SK-N-SH treated with all-trans-retinoic acid at 6 μM for 48 hours (cell line): ENCODE results near the gene ADGRF3.
A peak's percentile ranks its signal among the peaks of the same experiment; 100 is the strongest.

Experiments
- ATAC-seq: fragments of 200-7000 bp; cut with Tn5 transposase; 3 replicates; pipeline ENCODE4 v1.9.1; 2020; ENCODE audit warnings: mild to moderate bottlenecking, moderate library complexity
- ARNTL ChIP-seq: fragments of 450-650 bp; formaldehyde crosslinking; IDR thresholded peaks from 2 replicates; pipeline ENCODE4 v1.5.0; 2020; ENCODE audit warnings: low read depth, mild to moderate bottlenecking, moderate library complexity, borderline replicate concordance
- BACH2 ChIP-seq: fragments of 250-450 bp; sonication (Bioruptor Pico); IDR thresholded peaks from 2 replicates; pipeline ENCODE4 v1.9.0; 2021; ENCODE audit warnings: mild to moderate bottlenecking, borderline replicate concordance
- CREB5 ChIP-seq: fragments of 250-450 bp; sonication (Bioruptor Pico); IDR thresholded peaks from 2 replicates; pipeline ENCODE4 v1.5.1; 2020; ENCODE audit warnings: low read depth, mild to moderate bottlenecking, moderate library complexity
- CSDC2 ChIP-seq: fragments of 250-450 bp; sonication (Bioruptor Pico); IDR thresholded peaks from 2 replicates; pipeline ENCODE4 v1.5.0; 2020; ENCODE audit warnings: mild to moderate bottlenecking, moderate library complexity
- CSRNP3 ChIP-seq: fragments of 250-450 bp; sonication (Bioruptor Pico); IDR thresholded peaks from 2 replicates; pipeline ENCODE4 v1.5.1; 2021; ENCODE audit warnings: mild to moderate bottlenecking, moderate library complexity
- ESRRG ChIP-seq: fragments of 250-450 bp; sonication (Bioruptor Pico); IDR thresholded peaks from 2 replicates; pipeline ENCODE4 v1.6.1; 2021; ENCODE audit warnings: mild to moderate bottlenecking
- GLIS3 ChIP-seq: fragments of 250-450 bp; sonication (Bioruptor Pico); IDR thresholded peaks from 2 replicates; pipeline ENCODE4 v1.5.0; 2020; ENCODE audit warnings: mild to moderate bottlenecking, moderate library complexity
- ISL1 ChIP-seq: fragments of 250-450 bp; sonication (Bioruptor Pico); IDR thresholded peaks from 2 replicates; pipeline ENCODE4 v2.1.2; 2022; ENCODE audit warnings: mild to moderate bottlenecking, moderate library complexity
- OSR1 ChIP-seq: fragments of 250-450 bp; sonication (Bioruptor Pico); IDR thresholded peaks from 2 replicates; pipeline ENCODE4 v1.8.0; 2022; ENCODE audit warnings: moderate library complexity, mild to moderate bottlenecking, inconsistent platforms
- PATZ1 ChIP-seq: fragments of 250-450 bp; sonication (Bioruptor Pico); IDR thresholded peaks from 2 replicates; pipeline ENCODE4 v1.8.0; 2020; ENCODE audit warnings: mild to moderate bottlenecking, moderate library complexity, borderline replicate concordance
- POU6F1 ChIP-seq: fragments of 250-450 bp; sonication (Bioruptor Pico); IDR thresholded peaks from 2 replicates; pipeline ENCODE4 v1.8.0; 2021; ENCODE audit warnings: low read depth, mild to moderate bottlenecking, moderate library complexity, borderline replicate concordance
- PPARA ChIP-seq: fragments of 250-450 bp; sonication (Bioruptor Pico); IDR thresholded peaks from 2 replicates; pipeline ENCODE4 v1.5.0; 2020; ENCODE audit warnings: mild to moderate bottlenecking, borderline replicate concordance
- RARB ChIP-seq: fragments of 250-450 bp; sonication (Bioruptor Pico); IDR thresholded peaks from 2 replicates; pipeline ENCODE4 v1.8.0; 2021; ENCODE audit warnings: mild to moderate bottlenecking, moderate library complexity
- SNAI2 ChIP-seq: fragments of 250-450 bp; sonication (Bioruptor Pico); IDR thresholded peaks from 2 replicates; pipeline ENCODE4 v1.5.0; 2020; ENCODE audit warnings: mild to moderate bottlenecking, moderate library complexity
- TCF4 ChIP-seq: fragments of 250-450 bp; sonication (Bioruptor Pico); IDR thresholded peaks from 2 replicates; pipeline ENCODE4 v1.8.0; 2021; ENCODE audit warnings: mild to moderate bottlenecking, moderate library complexity, borderline replicate concordance
- ZC3H10 ChIP-seq: fragments of 250-450 bp; sonication (Bioruptor Pico); IDR thresholded peaks from 2 replicates; pipeline ENCODE4 v1.5.1; 2021; ENCODE audit warnings: mild to moderate bottlenecking, moderate library complexity
- ZFP3 ChIP-seq: fragments of 250-450 bp; sonication (Bioruptor Pico); IDR thresholded peaks from 2 replicates; pipeline ENCODE4 v1.5.0; 2020; ENCODE audit warnings: mild to moderate bottlenecking, moderate library complexity
- ZFP30 ChIP-seq: fragments of 450-650 bp; formaldehyde crosslinking; IDR thresholded peaks from 2 replicates; pipeline ENCODE4 v1.5.0; 2022; ENCODE audit warnings: mild to moderate bottlenecking, moderate library complexity
- ZNF565 ChIP-seq: fragments of 450-650 bp; formaldehyde crosslinking; conservative IDR thresholded peaks from 2 replicates; pipeline ENCODE4 v1.5.0; 2020; ENCODE audit warnings: low read depth, mild to moderate bottlenecking, moderate library complexity
- ZNF70 ChIP-seq: fragments of 450-650 bp; formaldehyde crosslinking; IDR thresholded peaks from 2 replicates; pipeline ENCODE4 v1.5.0; 2020; ENCODE audit warnings: mild to moderate bottlenecking, moderate library complexity
- ZNF8 ChIP-seq: fragments of 450-650 bp; formaldehyde crosslinking; IDR thresholded peaks from 2 replicates; pipeline ENCODE4 v1.5.0; 2020; ENCODE audit warnings: mild to moderate bottlenecking, moderate library complexity

Gene ADGRF3

GRCh38 chr2:26346454-26347053 lies at the start of gene ADGRF3:
ADGRF3 (minus strand) TSS chr2:26346789; CDS start chr2:26346234, 555 bp downstream.
- peak; percentile 46 for ATAC-seq

GRCh38 chr2:26395394-26395793 lies 48.8 kb upstream of the ADGRF3 start:
- peak; percentile 61; the same call in 1 of the 3 replicates for ATAC-seq
- TF ChIP-seq ZNF70 (CRISPR knock-in tag) (no peak), TCF4 (CRISPR knock-in tag) (peak; percentile 62; the same call in 1 of the 2 replicates), ZNF565 (CRISPR knock-in tag) (no peak), CSDC2 (CRISPR knock-in tag) (no peak), ISL1 (CRISPR knock-in tag) (no peak), GLIS3 (CRISPR knock-in tag) (0 out of 2 replicates have a peak, but pooled peaks have one; percentile 21), PPARA (CRISPR knock-in tag) (no peak), ZNF8 (CRISPR knock-in tag) (no peak), ESRRG (CRISPR knock-in tag) (no peak), PATZ1 (CRISPR knock-in tag) (no peak), RARB (CRISPR knock-in tag) (no peak), ZC3H10 (CRISPR knock-in tag) (no peak)

More at GRCh38 chr2:26346454-26347053, at the start of gene ADGRF3:
- TF ChIP-seq BACH2 (CRISPR knock-in tag) (no peak), ZNF8 (CRISPR knock-in tag) (no peak), ZNF70 (CRISPR knock-in tag) (no peak), ESRRG (CRISPR knock-in tag) (no peak), CREB5 (CRISPR knock-in tag) (no peak), ISL1 (CRISPR knock-in tag) (no peak), ZC3H10 (CRISPR knock-in tag) (no peak), PPARA (CRISPR knock-in tag) (no peak)

GRCh38 chr2:26394694-26395093 lies 48.1 kb upstream of the ADGRF3 start:
- ATAC-seq: no peak
- no peak for TF ChIP-seq CSRNP3 (CRISPR knock-in tag)
- no peak for TF ChIP-seq POU6F1 (CRISPR knock-in tag)
- no peak for TF ChIP-seq TCF4 (CRISPR knock-in tag)
- TF ChIP-seq PATZ1 (CRISPR knock-in tag): no peak
- TF ChIP-seq PPARA (CRISPR knock-in tag): no peak
- TF ChIP-seq ARNTL (CRISPR knock-in tag): no peak
- no peak for TF ChIP-seq ZFP30 (CRISPR knock-in tag)
- no peak for TF ChIP-seq CSDC2 (CRISPR knock-in tag)
- TF ChIP-seq BACH2 (CRISPR knock-in tag): no peak
- no peak for TF ChIP-seq OSR1 (CRISPR knock-in tag)
- no peak for TF ChIP-seq GLIS3 (CRISPR knock-in tag)
- TF ChIP-seq ISL1 (CRISPR knock-in tag): no peak
- no peak for TF ChIP-seq ZNF70 (CRISPR knock-in tag)
- no peak for TF ChIP-seq ZNF8 (CRISPR knock-in tag)
- no peak for TF ChIP-seq SNAI2 (CRISPR knock-in tag)
- no peak for TF ChIP-seq ZC3H10 (CRISPR knock-in tag)
- TF ChIP-seq CREB5 (CRISPR knock-in tag): no peak
- TF ChIP-seq ZFP3 (CRISPR knock-in tag): no peak
- no peak for TF ChIP-seq ESRRG (CRISPR knock-in tag)
